Testis (tissue), 3 donors: ENCODE data around the gene ZBTB7C. TPM values are rescaled to one million over a fixed set of nuclear protein-coding genes. Genes with fewer than 3 reads are reported as not detected.

Experiments used
- DNase-seq: peaks from one replicate; pipeline ENCODE4 v3.0.0-alpha.2; 2019
- H3K27ac ChIP-seq, 2 donors: fragments of 200-600 bp; sonication (generic); one replicate each; pipeline ENCODE4 v1.5.1; 2019
- H3K27me3 ChIP-seq: fragments of 200-600 bp; sonication (generic); one replicate; pipeline ENCODE4 v1.5.1; 2019
- H3K36me3 ChIP-seq: fragments of 200-600 bp; sonication (generic); one replicate; pipeline ENCODE4 v1.5.1; 2017; ENCODE audit warnings: low read depth; ENCODE audit errors: missing control alignments
- H3K4me1 ChIP-seq: fragments of 200-600 bp; sonication (generic); one replicate; pipeline ENCODE4 v1.5.1; 2019
- H3K4me3 ChIP-seq, 2 donors: fragments of 200-600 bp; sonication (generic); one replicate each; pipeline ENCODE4 v1.5.1; 2017 to 2019
- H3K9me3 ChIP-seq: fragments of 200-600 bp; sonication (generic); one replicate; pipeline ENCODE4 v1.5.1; 2017
- CTCF ChIP-seq, 3 experiments: fragments of 450-650 bp in 2 of 3; fragments of 200-600 bp in 1 of 3; sonication (generic) in 1 of 3; IDR thresholded peaks; one replicate each; pipeline ENCODE4 v1.5.1; 2016 to 2019; ENCODE audit warnings: antibody characterized with exemption in 3 of 3, mild to moderate bottlenecking in 2 of 3, moderate library complexity in 1 of 3
- POLR2A ChIP-seq: fragments of 450-650 bp; IDR thresholded peaks from one replicate; pipeline ENCODE4 v1.6.1; 2017; ENCODE audit warnings: antibody characterized with exemption, mild to moderate bottlenecking, moderate library complexity
- WGBS, 2 donors: methylation state at CpG; one replicate each; pipeline ENCODE4 v1.1.5; 2018; 5-methylcytosine and 5-hydroxymethylcytosine counted together
- intact Hi-C: fragments of 100-400 bp; cut with DNase I; formaldehyde crosslinking; loops from one replicate; pipeline ENCODE4 v1.15.1; 2023; ENCODE audit warnings: low total_unique reads
- polyA plus RNA-seq: library from polyadenylated mRNA; stranded (reverse); fragments of 350-450 nt; fragmentation: Illumina TruSeq; extraction: RNeasy Lipid Tissue Mini Kit (QIAGEN cat#74804); gene quantifications from one replicate; pipeline ENCODE4 v1.2.3, GENCODE V29; 2014; ENCODE audit warnings: low read depth, low replicate concordance; ENCODE audit not compliant: insufficient read depth
- total RNA-seq, 2 donors: library from RNA; depleted of rRNA; stranded (reverse); fragments of >200 nt; gene quantifications; one replicate each; pipeline ENCODE4 v1.2.3, GENCODE V29; 2016

Gene ZBTB7C
- total and polyA plus RNA-seq, 3 donors from 2014 or later, result 14.1 to 65.4 (median 42.4) TPM

- Histone ChIP-seq H3K9me3 (no peaks in the 10 kb centered on the region), H3K36me3 (no peaks in the 10 kb centered on the region), H3K4me3 (no peak overlapping the region), H3K27me3 (no peaks in the 10 kb centered on the region), H3K4me1 (no peaks in the 10 kb centered on the region), H3K27ac (no peak overlapping the region)
- DNase-seq, result no peak
- 71 to 79% methylated on average over 1 to 2 of the region's 2 CpGs for WGBS, 2 donors
- TF ChIP-seq CTCF (IDR thresholded peaks at IDR 0.05), result no peak
- no peak for TF ChIP-seq POLR2A
- intact Hi-C loops, result no loop called here
Observed at GRCh38 chr18:48076461-48076860, 332.7 kb downstream of the ZBTB7C start.

GRCh38 chr18:48075707-48076093 lies 333.5 kb downstream of the ZBTB7C start:
- DNase-seq, result no peak
- H3K27me3 ChIP-seq, result no peaks in the 10 kb centered on the region
- intact Hi-C loops, result no loop called here
- no peak overlapping the region for H3K4me3 ChIP-seq
- no peak for TF ChIP-seq CTCF (IDR thresholded peaks at IDR 0.05)
- TF ChIP-seq POLR2A, result no peak
- H3K36me3 ChIP-seq, result no peaks in the 10 kb centered on the region
- no peaks in the 10 kb centered on the region for H3K4me1 ChIP-seq
- no peak overlapping the region for H3K27ac ChIP-seq
- WGBS, 2 donors, result 65 to 87% methylated on average over 9 to 10 of the region's 10 CpGs
- no peaks in the 10 kb centered on the region for H3K9me3 ChIP-seq

GRCh38 chr18:48074929-48075706 lies 334.1 kb downstream of the ZBTB7C start:
- no peak for DNase-seq
- TF ChIP-seq CTCF (IDR thresholded peaks at IDR 0.05), result no peak
- TF ChIP-seq POLR2A, result no peak
- no peaks in the 10 kb centered on the region for H3K27me3 ChIP-seq
- no peaks in the 10 kb centered on the region for H3K9me3 ChIP-seq
- H3K4me1 ChIP-seq, result no peaks in the 10 kb centered on the region
- H3K27ac ChIP-seq, result no peak overlapping the region
- H3K36me3 ChIP-seq, result no peaks in the 10 kb centered on the region
- WGBS, 2 donors, result 58 to 74% methylated on average over 5 to 7 of the region's 7 CpGs
- intact Hi-C loops, result no loop called here
- no peak overlapping the region for H3K4me3 ChIP-seq

GRCh38 chr18:48073211-48073930 lies 335.8 kb downstream of the ZBTB7C start:
- Histone ChIP-seq H3K27ac (no peak overlapping the region), H3K4me1 (no peaks in the 10 kb centered on the region), H3K27me3 (no peaks in the 10 kb centered on the region), H3K9me3 (no peaks in the 10 kb centered on the region), H3K36me3 (no peaks in the 10 kb centered on the region), H3K4me3 (no peak overlapping the region)
- 75 to 90% methylated on average over 15 of the region's 15 CpGs for WGBS, 2 donors
- TF ChIP-seq POLR2A, result no peak
- TF ChIP-seq CTCF (IDR thresholded peaks at IDR 0.05), result no peak
- DNase-seq, result no peak
- intact Hi-C loops, result no loop called here
